ENCODE data around the gene ANKS1B.

Gene ANKS1B

DNA sequence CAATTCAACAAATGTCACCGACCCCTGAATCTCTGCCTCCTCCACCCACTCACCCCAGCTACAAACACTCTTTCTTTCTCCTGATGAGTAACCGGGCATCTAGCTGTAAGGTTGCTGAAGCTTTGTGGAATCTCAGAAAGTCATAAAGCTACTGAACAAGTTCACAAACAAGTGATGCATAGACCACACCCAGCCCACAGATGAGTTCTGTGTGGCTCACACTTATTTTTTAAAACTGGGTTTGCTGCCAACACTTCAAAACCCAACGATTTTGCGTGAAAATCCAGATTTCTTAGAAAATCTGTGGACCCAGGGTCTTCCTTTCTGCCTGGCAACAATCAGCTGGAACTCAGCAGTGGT, 1243.6 kb downstream of the ANKS1B start:
- no peak for DNase-seq

GRCh38 chr12:98740751-98741150, 1244.0 kb downstream of the ANKS1B start:
- DNase-seq = no peak

GRCh38 chr12:98738539-98738938, 1246.2 kb downstream of the ANKS1B start:
- no peak for DNase-seq

- no peak for DNase-seq
These were observed 1246.7 kb downstream of the ANKS1B start for GRCh38 chr12:98738002-98738401.

DNA sequence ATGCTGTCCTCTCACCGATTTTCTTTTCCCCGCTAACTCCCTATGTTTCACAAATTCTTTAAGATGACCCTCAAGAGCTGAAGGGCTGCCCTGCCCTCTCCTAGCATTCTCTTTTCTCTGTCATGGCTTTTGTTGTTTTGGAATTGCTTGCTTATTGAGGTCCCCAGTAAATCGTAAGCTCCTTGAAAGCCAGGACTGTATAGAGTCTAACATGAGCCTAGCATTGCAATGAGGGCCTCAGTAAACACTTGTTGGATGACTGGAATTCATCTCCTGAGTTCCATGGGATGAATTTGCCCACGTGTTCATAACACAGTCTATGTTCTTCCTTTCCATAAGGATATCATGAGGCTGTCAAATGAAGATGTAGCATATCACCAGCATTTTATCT, 1247.4 kb downstream of the ANKS1B start:
- no peak for DNase-seq

DNA sequence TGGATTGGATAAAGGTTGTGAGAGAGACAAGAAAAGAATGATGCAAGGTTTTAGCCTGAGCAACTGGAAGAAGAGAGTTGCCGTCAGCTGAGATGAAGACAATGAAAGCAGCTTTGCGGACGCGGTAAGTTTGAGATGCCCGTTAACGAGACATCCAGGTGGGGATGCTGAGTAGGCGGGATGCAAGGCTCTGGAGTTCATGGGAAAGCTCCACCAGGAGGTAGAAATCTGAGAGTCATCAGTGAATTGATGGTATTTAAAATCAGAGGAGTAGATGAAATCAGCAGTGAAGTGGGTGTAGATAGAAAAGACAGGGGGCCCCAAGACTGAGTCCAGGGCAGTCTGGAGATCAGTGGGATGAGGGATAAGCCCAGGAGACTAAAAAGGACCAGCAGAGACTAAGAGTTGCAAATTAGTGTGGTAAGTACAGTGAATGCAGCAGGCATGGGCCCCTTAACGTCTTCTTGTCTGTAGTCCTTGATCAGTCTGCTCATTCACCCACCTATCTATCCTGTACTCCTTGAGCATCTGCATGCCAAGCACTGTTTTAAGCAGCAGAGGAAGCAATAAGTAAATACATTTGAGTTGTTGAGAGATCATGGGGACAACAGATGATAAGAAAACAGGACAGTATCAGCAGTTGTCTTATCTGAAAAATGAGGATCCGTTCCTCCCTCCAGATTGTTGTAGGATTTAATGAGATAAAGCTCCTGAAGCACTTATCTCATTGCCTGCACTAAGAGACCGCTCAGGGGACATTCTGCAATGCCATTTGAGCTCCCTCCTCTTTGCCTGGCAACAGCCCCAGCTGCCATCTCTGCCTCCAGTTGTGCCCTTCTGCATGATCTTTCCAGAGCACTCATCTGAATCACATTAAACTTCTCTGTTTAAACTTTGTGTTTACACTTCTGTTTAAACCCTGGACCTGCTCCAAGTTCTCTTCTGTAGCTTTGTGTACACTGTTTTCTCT, 1248.1 kb downstream of the ANKS1B start:
- no peak for DNase-seq

DNA sequence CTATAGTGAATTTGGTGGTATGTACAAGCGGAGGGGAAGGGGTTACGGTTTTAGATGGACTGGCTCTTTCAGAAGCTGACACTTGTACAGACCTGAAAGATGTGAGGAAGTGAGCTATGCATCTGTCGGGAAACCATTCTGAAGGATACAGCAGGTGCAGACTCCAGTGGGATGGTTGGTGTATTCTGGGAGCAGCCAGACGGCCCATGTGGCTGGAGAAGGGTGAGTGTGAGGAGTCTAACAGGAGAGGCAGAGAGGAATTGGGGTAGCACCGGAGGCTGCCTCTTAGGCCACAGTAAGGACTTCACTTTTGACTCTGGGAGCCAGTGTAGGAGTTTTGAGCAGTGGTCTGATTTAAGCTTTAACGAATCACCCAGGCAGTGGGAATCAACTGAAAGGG, 1248.9 kb downstream of the ANKS1B start:
- no peak for DNase-seq

DNA sequence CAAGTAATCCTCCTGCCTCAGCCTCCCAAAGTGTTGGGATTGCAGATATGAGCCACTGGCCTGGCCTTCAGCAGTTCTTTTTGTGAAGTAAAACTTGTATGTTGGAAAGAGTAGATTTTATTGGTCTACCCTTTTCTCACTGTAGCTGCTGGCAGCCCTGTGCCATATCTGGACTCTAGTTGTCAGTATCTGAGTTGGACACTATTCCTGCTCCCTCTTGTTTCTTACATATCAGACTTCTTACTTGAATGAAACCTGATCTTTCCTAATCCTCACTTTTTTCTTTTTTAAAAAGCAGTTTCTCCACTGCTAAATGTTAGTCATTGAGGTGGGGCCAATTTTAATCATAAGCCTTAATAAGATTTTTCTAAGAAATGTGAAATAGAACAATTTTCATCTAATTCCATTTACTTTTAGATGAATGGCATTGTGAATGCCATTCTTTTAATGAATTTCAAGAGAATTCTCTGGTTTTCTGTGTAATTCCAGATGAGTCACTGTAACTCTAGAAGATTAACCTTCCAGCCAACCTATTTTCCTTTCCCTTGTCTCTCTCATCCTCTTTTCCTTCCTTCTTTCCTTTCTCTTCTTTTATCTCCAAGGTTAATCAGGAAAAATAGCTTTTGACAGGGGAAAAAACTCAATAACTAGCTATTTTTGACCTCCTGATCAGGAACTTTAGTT, 1250.9 kb downstream of the ANKS1B start:
- DNase-seq = no peak

GRCh38 chr12:98730412-98730811, 1254.3 kb downstream of the ANKS1B start:
- no peak for DNase-seq

DNA sequence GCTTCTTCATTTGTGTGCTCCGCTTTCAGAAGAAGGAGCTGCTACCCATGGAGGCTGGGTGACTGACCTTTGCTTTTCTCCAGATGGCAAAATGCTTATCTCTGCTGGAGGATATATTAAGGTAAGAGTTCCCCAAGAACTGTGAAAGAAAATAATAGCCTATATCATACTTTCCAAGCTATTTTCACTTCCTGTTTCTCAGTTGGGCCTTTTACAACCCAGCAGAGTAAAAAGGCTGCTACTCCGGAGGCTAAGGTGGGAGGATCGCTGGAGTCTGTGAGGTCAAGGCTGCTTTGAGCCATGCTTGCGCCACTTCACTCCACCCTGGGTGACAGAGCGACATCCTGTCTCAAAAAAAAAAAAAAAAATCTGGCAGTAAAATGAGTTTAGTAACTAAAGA, 1257.5 kb downstream of the ANKS1B start:
- DNase-seq = no peak

- DNase-seq = no peak
These were observed 1259.1 kb downstream of the ANKS1B start for GRCh38 chr12:98725476-98726247.

DNA sequence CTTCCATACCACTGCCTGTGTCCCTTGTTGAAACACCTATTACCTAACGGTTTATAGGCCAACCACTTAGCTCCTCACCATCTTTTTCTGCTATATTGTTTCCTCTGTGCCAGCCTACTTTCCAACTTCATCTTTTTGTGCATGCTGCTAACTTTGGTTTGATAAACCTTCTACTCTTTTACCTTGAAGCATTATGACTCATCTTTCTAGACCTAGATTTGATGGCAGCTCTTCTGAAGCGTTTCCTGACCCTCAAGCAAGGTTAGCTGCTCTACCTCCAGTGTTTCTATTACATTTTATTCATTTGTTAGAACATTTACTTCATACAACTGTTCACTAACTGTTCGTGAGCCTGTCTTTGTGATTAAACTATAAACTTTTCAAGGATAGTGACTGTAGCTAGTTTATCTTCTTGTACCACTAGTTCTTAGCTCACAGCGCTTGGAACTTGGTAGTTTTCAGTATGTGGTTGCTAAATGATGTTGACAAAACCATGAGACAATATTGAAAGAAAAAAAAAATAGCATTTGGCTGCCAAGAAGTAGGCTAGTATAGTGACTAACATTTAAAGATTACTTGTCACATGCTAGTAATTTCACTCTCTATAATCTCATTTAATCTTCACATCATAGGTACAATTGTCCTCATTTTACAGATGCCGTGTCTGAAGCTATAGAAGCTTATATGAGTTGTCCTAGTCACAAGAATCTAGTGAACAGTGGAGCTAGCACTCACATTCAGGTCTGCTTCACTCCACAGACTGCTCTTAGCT, 1260.2 kb downstream of the ANKS1B start:
- no peak for DNase-seq

GRCh38 chr12:98721204-98721702, 1263.5 kb downstream of the ANKS1B start:
- no peak for DNase-seq

DNA sequence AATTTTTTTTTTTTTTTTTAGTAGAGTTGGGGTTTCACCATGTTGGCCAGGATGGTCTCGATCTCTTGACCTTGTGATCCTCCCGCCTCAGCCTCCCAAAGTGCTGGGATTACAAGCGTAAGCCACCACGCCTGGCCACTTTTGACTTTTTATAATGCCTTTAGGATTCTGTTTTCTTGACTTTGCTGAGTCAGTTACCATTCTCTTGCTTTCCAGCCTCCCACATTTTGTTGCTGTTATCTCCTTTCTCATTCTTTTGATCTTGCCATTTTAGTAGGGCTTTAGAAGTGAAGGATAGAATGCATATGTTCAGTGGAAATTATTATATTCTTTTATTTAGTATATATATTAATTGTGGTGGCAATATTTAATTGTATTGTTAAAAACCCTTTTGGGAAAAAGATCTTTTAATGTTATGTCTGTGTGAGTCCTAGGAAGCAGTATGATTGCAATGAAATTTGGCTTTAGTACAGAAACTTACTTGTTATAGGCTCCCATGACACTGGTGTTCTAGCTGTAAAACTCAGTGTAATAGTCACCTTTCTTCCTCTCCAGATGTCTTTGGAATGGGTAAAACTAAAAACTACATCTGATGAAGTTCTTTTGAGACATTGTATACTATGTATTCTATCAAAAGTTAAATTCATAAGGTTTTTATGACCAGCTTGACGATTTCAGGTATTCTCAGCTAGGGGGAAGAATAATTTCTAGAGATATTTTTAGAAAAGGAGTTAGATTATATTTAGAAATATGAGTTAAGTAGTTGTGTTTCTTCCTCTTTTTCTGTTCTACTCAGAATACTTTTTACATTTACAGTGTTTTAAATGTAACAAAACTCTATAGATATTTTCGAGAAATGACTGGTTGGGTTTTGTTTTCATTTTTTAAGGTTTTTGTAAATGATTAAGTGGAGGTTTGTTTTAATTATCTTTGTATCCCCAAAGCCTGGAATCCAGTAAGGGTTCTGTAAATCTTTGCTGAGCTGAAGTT, 1264.9 kb downstream of the ANKS1B start:
- DNase-seq = no peak

- no peak for DNase-seq
These were observed 1270.3 kb downstream of the ANKS1B start for GRCh38 chr12:98714426-98714825.

- no peak for DNase-seq
These were observed 1275.7 kb downstream of the ANKS1B start for GRCh38 chr12:98709022-98709421.

DNA sequence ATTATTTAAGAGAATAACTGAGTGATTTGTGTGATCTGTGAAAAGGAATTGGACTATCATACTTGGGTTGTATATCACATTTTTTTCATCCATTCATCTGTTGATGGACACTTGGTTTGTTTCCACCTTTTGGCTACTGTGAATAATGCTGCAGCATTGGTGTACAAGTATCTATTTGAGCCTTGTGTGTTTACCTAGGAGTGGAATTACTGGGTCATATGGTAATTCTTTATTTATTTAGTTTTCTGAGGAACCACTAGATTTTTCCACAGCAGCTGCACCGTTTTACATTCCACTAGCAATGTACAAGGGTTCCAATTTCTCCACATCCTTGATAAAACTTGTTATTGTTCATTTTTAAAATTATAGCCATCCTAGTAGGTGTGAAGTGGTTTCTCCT, 1283.6 kb downstream of the ANKS1B start:
- no peak for DNase-seq

DNA sequence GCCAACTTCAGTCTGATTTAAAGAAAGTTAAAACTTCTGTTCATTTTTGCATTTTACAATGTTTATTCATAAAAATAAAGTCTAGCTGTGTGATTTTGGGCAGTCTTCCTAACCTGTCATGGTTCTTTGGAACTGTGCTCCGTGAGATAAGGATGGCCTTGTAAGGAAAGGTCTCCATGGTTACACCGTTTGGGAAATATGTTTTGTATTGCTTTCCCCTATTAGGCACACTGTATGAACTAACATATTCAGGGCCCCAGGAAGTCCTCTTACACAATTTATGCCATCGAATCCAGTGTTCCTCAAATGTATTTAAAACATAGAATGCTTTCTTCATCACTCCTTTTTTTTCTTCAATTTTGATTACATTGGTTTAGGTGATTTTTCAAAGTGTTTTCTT, 1285.2 kb downstream of the ANKS1B start:
- no peak for DNase-seq

GRCh38 chr12:98698603-98699463, 1285.9 kb downstream of the ANKS1B start:
- no peak for DNase-seq

- no peak for DNase-seq
These were observed 1287.5 kb downstream of the ANKS1B start for GRCh38 chr12:98697209-98697608.

Data from T-helper 9 cell (primary cell).